ENCODE measurements around the gene ATP13A4. TPM values are rescaled to one million over a fixed set of nuclear protein-coding genes. Genes with fewer than 3 reads are reported as not detected.

ATP13A4 gene
- total and polyA plus RNA-seq, 2 of the 8 experiments (the other 6 are each of a cell fraction or from before 2014, with no cell fraction given) = 0.12 TPM; not detected in 1

DNA sequence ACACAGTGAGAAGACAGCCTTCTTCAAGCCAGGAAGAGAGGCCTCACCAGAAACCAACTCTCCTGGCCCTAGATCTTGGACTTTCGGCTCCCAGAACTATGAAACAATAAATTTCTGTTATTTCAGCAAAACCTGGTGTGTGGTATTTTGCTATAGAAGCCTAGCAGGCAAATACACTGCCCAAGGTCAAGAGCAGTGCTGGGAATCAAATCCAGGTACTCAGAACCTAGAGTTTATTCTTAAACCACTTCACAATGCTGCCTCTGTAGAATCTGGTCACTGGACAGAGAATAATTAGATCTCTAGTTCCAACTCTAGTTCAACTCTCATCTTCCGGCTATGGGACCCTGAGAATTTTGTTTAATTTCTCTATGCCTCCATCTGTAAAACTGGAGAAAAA is 46.6 kb downstream of the ATP13A4 start:
- H3K18ac ChIP-seq (ENCODE audit: extremely low read depth, low read length) = no peak overlapping the region
- H2AFZ ChIP-seq (ENCODE audit: low read length) = no peak overlapping the region
- no peaks in the 10 kb centered on the region for H3K9me3 ChIP-seq (ENCODE audit: insufficient read depth in 2 of 2, low read depth in 1 of 2, low read length in 1 of 2)
- H3K56ac ChIP-seq (replicated peaks; ENCODE audit: insufficient read length, low read depth, low read length) = no peak overlapping the region
- FAIRE-seq (no peak), DNase-seq (ENCODE audit: low read depth in 1 of 2, low spot score in 2 of 2) (no peak)
- H3K9ac ChIP-seq (replicated peaks in 1 of 4; ENCODE audit: extremely low read depth in 1 of 4, low read depth in 3 of 4, low read length in 3 of 4) = no peak overlapping the region
- H3K4ac ChIP-seq (replicated peaks; ENCODE audit: insufficient read length, low read depth, low read length) = no peak overlapping the region
- no peak overlapping the region for H3K4me2 ChIP-seq (ENCODE audit: insufficient read depth in 1 of 2, low read depth in 2 of 2, low read length in 2 of 2)
- H4K5ac ChIP-seq (ENCODE audit: insufficient read length, low read depth, low read length) = no peak overlapping the region
- no peaks in the 10 kb centered on the region for H3K4me1 ChIP-seq (replicated peaks in 1 of 4; ENCODE audit: control insufficient read depth in 3 of 4, insufficient read depth in 4 of 4, low read length in 3 of 4)
- no peak overlapping the region for H3K27ac ChIP-seq (ENCODE audit: low read depth, low read length)
- no peak overlapping the region for H2BK20ac ChIP-seq (ENCODE audit: low read length)
- no peak overlapping the region for H3K4me3 ChIP-seq (ENCODE audit: extremely low read depth in 1 of 4, insufficient read depth in 2 of 4, low read depth in 3 of 4, low read length in 4 of 4)
- H3K23ac ChIP-seq (ENCODE audit: insufficient read length) = no peak overlapping the region
- no peak overlapping the region for H2BK5ac ChIP-seq (ENCODE audit: low read depth, low read length)
- H2BK120ac ChIP-seq (replicated peaks; ENCODE audit: low read depth, low read length) = no peak overlapping the region
- no peaks in the 10 kb centered on the region for H3K36me3 ChIP-seq (ENCODE audit: control insufficient read depth in 2 of 4, insufficient read depth in 4 of 4, low read length in 3 of 4)
- no peak overlapping the region for H4K8ac ChIP-seq (ENCODE audit: extremely low read depth, insufficient read depth, low read length)
- CTCF ChIA-PET (ENCODE audit: partially characterized antibody) = no interaction called here
- no peaks in the 10 kb centered on the region for H4K20me1 ChIP-seq (replicated peaks in 1 of 2; ENCODE audit: control insufficient read depth in 1 of 2, insufficient read depth in 2 of 2, low read length in 2 of 2)
- no peak overlapping the region for H2BK12ac ChIP-seq (ENCODE audit: low read depth, low read length)
- H2BK15ac ChIP-seq (ENCODE audit: low read length) = no peak overlapping the region
- TF ChIP-seq, protein P1, sequence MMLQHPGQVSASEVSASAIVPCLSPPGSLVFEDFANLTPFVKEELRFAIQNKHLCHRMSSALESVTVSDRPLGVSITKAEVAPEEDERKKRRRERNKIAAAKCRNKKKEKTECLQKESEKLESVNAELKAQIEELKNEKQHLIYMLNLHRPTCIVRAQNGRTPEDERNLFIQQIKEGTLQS (IDR thresholded peaks at IDR 0.05; ENCODE audit: insufficient read depth, low read depth, low read length) = no peak
- TF ChIP-seq, protein P2, sequence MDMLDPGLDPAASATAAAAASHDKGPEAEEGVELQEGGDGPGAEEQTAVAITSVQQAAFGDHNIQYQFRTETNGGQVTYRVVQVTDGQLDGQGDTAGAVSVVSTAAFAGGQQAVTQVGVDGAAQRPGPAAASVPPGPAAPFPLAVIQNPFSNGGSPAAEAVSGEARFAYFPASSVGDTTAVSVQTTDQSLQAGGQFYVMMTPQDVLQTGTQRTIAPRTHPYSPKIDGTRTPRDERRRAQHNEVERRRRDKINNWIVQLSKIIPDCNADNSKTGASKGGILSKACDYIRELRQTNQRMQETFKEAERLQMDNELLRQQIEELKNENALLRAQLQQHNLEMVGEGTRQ (IDR thresholded peaks at IDR 0.05; ENCODE audit: low read length) = no peak
- TF ChIP-seq CEBPB (IDR thresholded peaks at IDR 0.05; ENCODE audit: low read depth, low read length) (no peak), RAD21 (IDR thresholded peaks at IDR 0.05 in 1 of 2, conservative IDR thresholded peaks at IDR 0.05 in 1 of 2; ENCODE audit: low read depth in 2 of 2, low read length in 2 of 2) (no peak)
- no peaks in the 10 kb centered on the region for H3K79me1 ChIP-seq (ENCODE audit: low read depth, low read length)
- no peak overlapping the region for H4K91ac ChIP-seq (replicated peaks; ENCODE audit: insufficient read length, low read length)
- POLR2A ChIA-PET (ENCODE audit: partially characterized antibody) = no interaction called here
- H3K27me3 ChIP-seq (replicated peaks in 1 of 4; ENCODE audit: control insufficient read depth in 3 of 4, extremely low read depth in 1 of 4, insufficient read depth in 3 of 4, low read length in 3 of 4) = no peaks in the 10 kb centered on the region
- H2AK5ac ChIP-seq (ENCODE audit: low read depth, low read length) = no peak overlapping the region
- 86% methylated on average over 2 of the region's 2 CpGs; no CpG with 5 or more reads in 1 of the 2 experiments for WGBS, 2 experiments (ENCODE audit: extremely low coverage in 1 of 2, insufficient coverage in 1 of 2, insufficient read length in 1 of 2, insufficient replicate concordance in 2 of 2, low coverage in 1 of 2, low lambda C conversion rate in 2 of 2, missing lambda C conversion rate in 1 of 2)
- no peak overlapping the region for H3K14ac ChIP-seq (ENCODE audit: insufficient read length)
- H3K23me2 ChIP-seq (ENCODE audit: low read depth, low read length) = no peaks in the 10 kb centered on the region
- H3K79me2 ChIP-seq (ENCODE audit: control insufficient read depth in 1 of 2, insufficient read depth in 2 of 2, low read length in 2 of 2) = no peaks in the 10 kb centered on the region
